Measurements from ENCODE around the gene HIVEP2.

Gene HIVEP2

GRCh38 chr6:142803495-142804058 lies 141.4 kb downstream of the HIVEP2 start:
- TF ChIP-seq SPI1 (IDR thresholded peaks at IDR 0.05; ENCODE audit: low read depth, low read length) (no peak), PAX5 (IDR thresholded peaks at IDR 0.05; ENCODE audit: insufficient read depth, low read length, severe bottlenecking) (no peak), POLR2AphosphoS5 (IDR thresholded peaks at IDR 0.05; ENCODE audit: low read depth, low read length) (no peak), POLR2A (IDR thresholded peaks at IDR 0.05; ENCODE audit: low read depth, low read length) (no peak), TAF1 (IDR thresholded peaks at IDR 0.05; ENCODE audit: low read depth, low read length) (no peak), POU2F2 (IDR thresholded peaks at IDR 0.05; ENCODE audit: low read depth, low read length) (no peak)
- FAIRE-seq (peak; percentile 33), DNase-seq (ENCODE audit: insufficient read length, low spot score) (no peak)

- no peak for FAIRE-seq
- TF ChIP-seq POLR2AphosphoS5 (IDR thresholded peaks at IDR 0.05; ENCODE audit: low read depth, low read length) (no peak), SPI1 (IDR thresholded peaks at IDR 0.05; ENCODE audit: low read depth, low read length) (no peak), POU2F2 (IDR thresholded peaks at IDR 0.05; ENCODE audit: low read depth, low read length) (no peak), TAF1 (IDR thresholded peaks at IDR 0.05; ENCODE audit: low read depth, low read length) (no peak), POLR2A (IDR thresholded peaks at IDR 0.05; ENCODE audit: low read depth, low read length) (no peak), PAX5 (IDR thresholded peaks at IDR 0.05; ENCODE audit: insufficient read depth, low read length, severe bottlenecking) (no peak)
- no peak for DNase-seq (ENCODE audit: insufficient read length, low spot score)
Observed at GRCh38 chr6:142803032-142803431, 141.9 kb downstream of the HIVEP2 start.

- FAIRE-seq (peak; percentile 96), DNase-seq (ENCODE audit: insufficient read length, low spot score) (no peak)
- TF ChIP-seq SPI1 (IDR thresholded peaks at IDR 0.05; ENCODE audit: low read depth, low read length) (peak; percentile 18; the same call in 1 of the 2 replicates), POU2F2 (IDR thresholded peaks at IDR 0.05; ENCODE audit: low read depth, low read length) (no peak)
Observed at GRCh38 chr6:142802124-142802523, 142.9 kb downstream of the HIVEP2 start.

- DNase-seq (ENCODE audit: insufficient read length, low spot score) = no peak
- no peak for TF ChIP-seq SPI1 (IDR thresholded peaks at IDR 0.05; ENCODE audit: low read depth, low read length)
- TF ChIP-seq POU2F2 (IDR thresholded peaks at IDR 0.05; ENCODE audit: low read depth, low read length) = no peak
- TF ChIP-seq PAX5 (IDR thresholded peaks at IDR 0.05; ENCODE audit: insufficient read depth, low read length, severe bottlenecking) = no peak
- TF ChIP-seq POLR2A (IDR thresholded peaks at IDR 0.05; ENCODE audit: low read depth, low read length) = no peak
- no peak for TF ChIP-seq TAF1 (IDR thresholded peaks at IDR 0.05; ENCODE audit: low read depth, low read length)
- TF ChIP-seq POLR2AphosphoS5 (IDR thresholded peaks at IDR 0.05; ENCODE audit: low read depth, low read length) = no peak
- no peak for FAIRE-seq
Observed at GRCh38 chr6:142800240-142800639, 144.7 kb downstream of the HIVEP2 start.

GRCh38 chr6:142799639-142800038 lies 145.3 kb downstream of the HIVEP2 start:
- FAIRE-seq = peak; percentile 38
- TF ChIP-seq PAX5 (IDR thresholded peaks at IDR 0.05; ENCODE audit: insufficient read depth, low read length, severe bottlenecking) (no peak), TAF1 (IDR thresholded peaks at IDR 0.05; ENCODE audit: low read depth, low read length) (no peak), POLR2AphosphoS5 (IDR thresholded peaks at IDR 0.05; ENCODE audit: low read depth, low read length) (no peak), POLR2A (IDR thresholded peaks at IDR 0.05; ENCODE audit: low read depth, low read length) (no peak), SPI1 (IDR thresholded peaks at IDR 0.05; ENCODE audit: low read depth, low read length) (no peak), POU2F2 (IDR thresholded peaks at IDR 0.05; ENCODE audit: low read depth, low read length) (no peak)

GRCh38 chr6:142797159-142797558 lies 147.8 kb downstream of the HIVEP2 start:
- FAIRE-seq (no peak), DNase-seq (ENCODE audit: insufficient read length, low spot score) (no peak)
- TF ChIP-seq PAX5 (IDR thresholded peaks at IDR 0.05; ENCODE audit: insufficient read depth, low read length, severe bottlenecking) (no peak), SPI1 (IDR thresholded peaks at IDR 0.05; ENCODE audit: low read depth, low read length) (no peak), POLR2A (IDR thresholded peaks at IDR 0.05; ENCODE audit: low read depth, low read length) (no peak)

More at GRCh38 chr6:142799639-142800038, 145.3 kb downstream of the HIVEP2 start:
- DNase-seq (ENCODE audit: insufficient read length, low spot score) = no peak

- DNase-seq (ENCODE audit: insufficient read length, low spot score) (no peak), FAIRE-seq (no peak)
- TF ChIP-seq TAF1 (IDR thresholded peaks at IDR 0.05; ENCODE audit: low read depth, low read length) (no peak), PAX5 (IDR thresholded peaks at IDR 0.05; ENCODE audit: insufficient read depth, low read length, severe bottlenecking) (no peak), SPI1 (IDR thresholded peaks at IDR 0.05; ENCODE audit: low read depth, low read length) (no peak), POU2F2 (IDR thresholded peaks at IDR 0.05; ENCODE audit: low read depth, low read length) (no peak)
Observed at GRCh38 chr6:142796571-142796970, 148.4 kb downstream of the HIVEP2 start.

- FAIRE-seq (no peak), DNase-seq (ENCODE audit: insufficient read length, low spot score) (no peak)
- TF ChIP-seq TAF1 (IDR thresholded peaks at IDR 0.05; ENCODE audit: low read depth, low read length) (no peak), PAX5 (IDR thresholded peaks at IDR 0.05; ENCODE audit: insufficient read depth, low read length, severe bottlenecking) (no peak), POLR2AphosphoS5 (IDR thresholded peaks at IDR 0.05; ENCODE audit: low read depth, low read length) (no peak), SPI1 (IDR thresholded peaks at IDR 0.05; ENCODE audit: low read depth, low read length) (no peak), POLR2A (IDR thresholded peaks at IDR 0.05; ENCODE audit: low read depth, low read length) (no peak), POU2F2 (IDR thresholded peaks at IDR 0.05; ENCODE audit: low read depth, low read length) (no peak)
Observed at GRCh38 chr6:142796024-142796423, 149.0 kb downstream of the HIVEP2 start.

GRCh38 chr6:142794424-142794823 lies 150.6 kb downstream of the HIVEP2 start:
- no peak for FAIRE-seq
- TF ChIP-seq POLR2A (IDR thresholded peaks at IDR 0.05; ENCODE audit: low read depth, low read length) (no peak), TAF1 (IDR thresholded peaks at IDR 0.05; ENCODE audit: low read depth, low read length) (no peak), POLR2AphosphoS5 (IDR thresholded peaks at IDR 0.05; ENCODE audit: low read depth, low read length) (no peak), PAX5 (IDR thresholded peaks at IDR 0.05; ENCODE audit: insufficient read depth, low read length, severe bottlenecking) (no peak), SPI1 (IDR thresholded peaks at IDR 0.05; ENCODE audit: low read depth, low read length) (no peak), POU2F2 (IDR thresholded peaks at IDR 0.05; ENCODE audit: low read depth, low read length) (no peak)
- no peak for DNase-seq (ENCODE audit: insufficient read length, low spot score)

- TF ChIP-seq POLR2AphosphoS5 (IDR thresholded peaks at IDR 0.05; ENCODE audit: low read depth, low read length) (no peak), POLR2A (IDR thresholded peaks at IDR 0.05; ENCODE audit: low read depth, low read length) (no peak), TAF1 (IDR thresholded peaks at IDR 0.05; ENCODE audit: low read depth, low read length) (no peak), PAX5 (IDR thresholded peaks at IDR 0.05; ENCODE audit: insufficient read depth, low read length, severe bottlenecking) (no peak), POU2F2 (IDR thresholded peaks at IDR 0.05; ENCODE audit: low read depth, low read length) (no peak), SPI1 (IDR thresholded peaks at IDR 0.05; ENCODE audit: low read depth, low read length) (no peak)
- FAIRE-seq (no peak), DNase-seq (ENCODE audit: insufficient read length, low spot score) (no peak)
Observed at GRCh38 chr6:142790257-142790656, 154.7 kb downstream of the HIVEP2 start.

Data from GM12891 (cell line).